GM13977 (cell line): Measurements from ENCODE around the gene PLXNA2.

Experiments used
- DNase-seq: peaks from one replicate; pipeline ENCODE4 v3.0.0; 2012; ENCODE audit warnings: low spot score
- CTCF ChIP-seq: IDR thresholded peaks from 2 replicates; pipeline ENCODE4 v1.5.1; 2012; ENCODE audit warnings: mild to moderate bottlenecking, control low read depth; ENCODE audit not compliant: insufficient read depth; ENCODE audit errors: extremely low read depth, missing control alignments
- in situ Hi-C: fragments of 300-500 bp; cut with MboI; formaldehyde crosslinking; loops from one replicate; pipeline ENCODE4 v1.12.0; 2022; ENCODE audit warnings: low sequenced_read_pairs, low pct_unique_long_range_greater_than_20kb, mixed read lengths, inconsistent platforms; ENCODE audit not compliant: unreplicated experiment

PLXNA2 gene

GRCh38 chr1:208273386-208274017 lies 29.3 kb upstream of the PLXNA2 start:
- in situ Hi-C loops, result no loop called here
- DNase-seq, result no peak

DNA sequence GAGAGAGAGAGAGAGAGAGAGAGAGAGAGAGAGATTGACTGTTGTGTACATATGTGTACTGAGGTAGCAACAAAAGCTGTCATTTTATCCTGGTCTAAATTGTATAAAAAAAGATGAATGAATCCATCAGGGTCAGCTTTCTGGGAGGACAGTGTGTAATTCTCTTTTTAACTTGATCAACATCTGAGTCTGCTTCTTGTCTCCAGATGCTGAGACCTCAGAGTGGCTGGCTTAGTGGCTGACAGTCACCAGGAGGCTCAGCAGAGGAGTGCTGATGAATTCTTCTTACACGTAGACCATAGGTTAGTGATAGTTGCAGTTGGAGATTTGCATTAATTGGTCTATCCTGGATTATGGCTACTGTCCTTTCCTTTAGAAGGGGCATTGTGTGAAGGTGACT lies 28.5 kb upstream of the PLXNA2 start:
- TF ChIP-seq CTCF, result no peak
- DNase-seq, result no peak
- in situ Hi-C loops, result no loop called here

More at GRCh38 chr1:208273386-208274017, 29.3 kb upstream of the PLXNA2 start:
- TF ChIP-seq CTCF, result no peak

DNA sequence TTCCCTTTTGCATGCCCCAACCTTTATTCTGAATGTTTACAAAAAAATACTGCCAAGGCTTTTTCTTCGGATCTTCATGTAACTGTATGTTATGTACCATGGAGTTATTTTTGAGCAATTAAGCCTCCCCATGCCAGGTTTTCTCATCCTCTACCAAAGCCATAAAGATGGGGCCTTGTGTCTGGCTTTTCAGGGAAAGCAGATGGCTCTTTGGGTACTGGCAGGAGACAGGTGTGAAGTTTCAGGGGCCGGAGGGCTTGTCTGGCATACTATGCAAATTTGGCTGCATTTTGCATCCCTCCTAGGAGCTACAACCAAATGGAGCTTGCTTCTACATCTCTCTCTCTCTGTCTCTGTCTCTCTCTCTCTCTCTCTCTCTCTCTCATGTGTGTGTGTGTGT lies 28.1 kb upstream of the PLXNA2 start:
- TF ChIP-seq CTCF, result no peak
- no peak for DNase-seq
- in situ Hi-C loops, result no loop called here

- in situ Hi-C loops, result no loop called here
- no peak for TF ChIP-seq CTCF
- DNase-seq, result no peak
These were observed 27.1 kb upstream of the PLXNA2 start for GRCh38 chr1:208271236-208271635.

DNA sequence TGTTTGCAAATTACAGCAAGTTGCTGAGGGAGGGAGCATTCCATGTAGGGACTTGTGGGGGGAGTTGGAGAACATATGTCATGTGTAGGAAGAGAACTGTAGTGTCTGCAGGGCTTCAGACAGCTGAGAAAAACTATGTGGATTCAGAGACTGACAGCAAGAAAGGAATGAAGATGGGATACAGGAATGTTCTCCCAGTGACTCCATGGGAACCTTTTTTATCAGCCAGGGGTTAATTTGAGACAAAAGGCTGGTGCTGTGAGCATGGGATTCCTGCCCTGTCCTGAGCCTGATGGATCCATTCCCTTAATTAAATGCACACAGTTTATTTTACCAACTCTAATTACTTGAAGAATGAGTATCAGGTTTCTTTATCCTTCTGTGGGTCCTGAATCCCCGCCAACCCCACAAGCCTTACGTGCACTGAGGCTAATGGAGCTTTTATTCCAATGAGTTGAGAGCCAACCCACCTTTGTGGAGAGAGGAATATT lies 26.5 kb upstream of the PLXNA2 start:
- TF ChIP-seq CTCF, result no peak
- in situ Hi-C loops, result no loop called here
- DNase-seq, result no peak

DNA sequence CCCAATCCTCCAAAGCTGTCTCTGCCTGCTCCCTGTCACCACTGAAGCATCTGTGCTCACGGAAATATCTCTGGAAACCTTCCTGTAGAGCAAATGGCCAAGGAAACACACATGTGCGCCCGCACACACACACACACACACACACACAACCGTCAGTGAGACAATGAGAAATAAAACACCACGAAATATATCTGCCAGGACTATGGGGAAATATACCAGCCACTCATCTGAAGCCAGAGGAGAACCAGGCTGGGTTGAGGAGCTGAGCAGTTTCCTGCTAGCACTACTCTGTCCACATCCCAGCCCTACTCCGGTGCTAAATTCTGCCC lies 25.1 kb upstream of the PLXNA2 start:
- DNase-seq, result no peak
- in situ Hi-C loops, result no loop called here
- TF ChIP-seq CTCF, result no peak
